ENCODE data around the gene BEAN1. TPM values are rescaled to one million over a fixed set of nuclear protein-coding genes. Genes with fewer than 3 reads are reported as not detected.

The BEAN1 gene
- total and polyA plus RNA-seq, 2 donors (not counting 1 experiment from before 2014, with no cell fraction given) = 0.07 TPM; not detected in 1

DNA sequence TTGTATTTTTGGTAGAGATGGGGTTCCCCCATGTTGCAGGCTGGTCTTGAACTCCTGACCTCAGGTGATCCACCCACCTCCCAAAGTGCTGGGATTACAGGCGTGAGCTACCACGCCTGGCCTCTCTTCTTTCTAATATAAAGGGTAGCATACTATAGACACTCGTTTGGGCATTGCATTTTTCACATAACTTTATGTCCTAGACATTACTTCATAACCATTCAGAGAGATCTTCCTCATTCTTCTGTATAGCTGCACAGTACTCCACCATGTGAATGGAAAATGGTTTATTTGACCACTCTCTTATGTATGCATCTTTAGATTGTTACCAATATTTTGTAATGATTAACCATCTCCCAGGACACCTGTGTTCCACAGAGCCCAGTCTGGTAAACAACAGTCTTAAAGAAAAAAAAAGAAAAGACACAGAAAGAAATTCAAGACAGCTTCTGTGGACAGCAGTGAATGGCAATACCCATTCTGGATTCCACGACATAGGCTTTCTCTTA, 80.7 kb downstream of the BEAN1 start:
- Histone ChIP-seq H3K27ac (ENCODE audit: insufficient read depth, low read length) (no peak overlapping the region), H3K9ac (ENCODE audit: insufficient read depth, low read length) (no peak overlapping the region)
- TF ChIP-seq, protein P1, sequence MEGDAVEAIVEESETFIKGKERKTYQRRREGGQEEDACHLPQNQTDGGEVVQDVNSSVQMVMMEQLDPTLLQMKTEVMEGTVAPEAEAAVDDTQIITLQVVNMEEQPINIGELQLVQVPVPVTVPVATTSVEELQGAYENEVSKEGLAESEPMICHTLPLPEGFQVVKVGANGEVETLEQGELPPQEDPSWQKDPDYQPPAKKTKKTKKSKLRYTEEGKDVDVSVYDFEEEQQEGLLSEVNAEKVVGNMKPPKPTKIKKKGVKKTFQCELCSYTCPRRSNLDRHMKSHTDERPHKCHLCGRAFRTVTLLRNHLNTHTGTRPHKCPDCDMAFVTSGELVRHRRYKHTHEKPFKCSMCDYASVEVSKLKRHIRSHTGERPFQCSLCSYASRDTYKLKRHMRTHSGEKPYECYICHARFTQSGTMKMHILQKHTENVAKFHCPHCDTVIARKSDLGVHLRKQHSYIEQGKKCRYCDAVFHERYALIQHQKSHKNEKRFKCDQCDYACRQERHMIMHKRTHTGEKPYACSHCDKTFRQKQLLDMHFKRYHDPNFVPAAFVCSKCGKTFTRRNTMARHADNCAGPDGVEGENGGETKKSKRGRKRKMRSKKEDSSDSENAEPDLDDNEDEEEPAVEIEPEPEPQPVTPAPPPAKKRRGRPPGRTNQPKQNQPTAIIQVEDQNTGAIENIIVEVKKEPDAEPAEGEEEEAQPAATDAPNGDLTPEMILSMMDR (conservative IDR thresholded peaks at IDR 0.05 in 1 of 2, IDR thresholded peaks at IDR 0.05 in 1 of 2; ENCODE audit: low read depth in 1 of 2, low read length in 2 of 2) = no peak
- no peak for TF ChIP-seq EZH2 (IDR thresholded peaks at IDR 0.05; ENCODE audit: low read length, missing control alignments)

DNA sequence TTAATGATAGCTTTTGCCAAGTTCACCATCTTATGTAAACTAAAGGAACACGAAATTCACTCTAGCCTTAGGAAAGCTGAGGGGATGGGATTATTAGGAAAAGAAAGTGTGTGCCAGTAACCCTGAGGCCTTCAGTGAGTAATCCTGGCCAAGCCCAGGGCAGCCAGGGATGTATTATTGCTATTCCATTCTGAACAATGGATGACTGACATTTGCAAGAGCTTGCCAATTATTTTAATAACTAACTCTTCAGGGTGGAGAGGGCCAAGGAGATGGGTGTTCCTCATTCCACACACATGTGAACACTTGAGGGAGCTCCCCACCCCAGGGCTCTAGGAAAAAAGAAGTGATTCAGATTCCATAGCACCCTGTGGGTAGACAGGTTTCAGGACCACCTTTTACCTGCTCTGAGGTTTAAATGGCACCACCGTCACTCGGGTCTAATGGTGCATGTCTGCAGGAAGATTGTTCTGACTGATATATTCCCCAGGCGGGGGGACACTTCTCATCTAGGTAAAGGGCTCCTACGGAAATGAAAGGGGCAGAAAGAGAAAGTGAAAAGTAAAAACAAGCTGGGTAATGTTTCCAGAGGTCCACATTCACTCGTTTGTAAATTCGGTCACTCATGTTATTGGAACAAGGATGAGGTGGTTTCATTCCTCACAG, 81.3 kb downstream of the BEAN1 start:
- peak; percentile 53 to 66 for DNase-seq (ENCODE audit: low read depth in 2 of 2)
- Histone ChIP-seq H2AFZ (ENCODE audit: low read length) (no peak overlapping the region), H4K20me1 (ENCODE audit: control insufficient read depth, extremely low read depth, insufficient read depth, low read length) (no peaks in the 10 kb centered on the region)

More for the DNA sequence above, 80.7 kb downstream of the BEAN1 start:
- DNase-seq (ENCODE audit: low read depth in 2 of 2) = no peak
- H3K4me1 ChIP-seq (ENCODE audit: control insufficient read depth, extremely low read depth, insufficient read depth, low read length) = peaks cover 24% of the 10 kb centered on the region
- H3K4me3 ChIP-seq (replicated peaks in 1 of 4; ENCODE audit: control extremely low read depth in 1 of 4, insufficient read depth in 1 of 4, low read depth in 3 of 4, low read length in 4 of 4) = no peak overlapping the region
- H4K20me1 ChIP-seq (ENCODE audit: control insufficient read depth, extremely low read depth, insufficient read depth, low read length) = no peaks in the 10 kb centered on the region
- peaks cover 2% of the 10 kb centered on the region for H3K36me3 ChIP-seq (ENCODE audit: control insufficient read depth, insufficient read depth, low read length)
- no peaks in the 10 kb centered on the region for H3K79me2 ChIP-seq (ENCODE audit: control insufficient read depth, insufficient read depth, low read length)
- H2AFZ ChIP-seq (ENCODE audit: low read length) = no peak overlapping the region
- no peaks in the 10 kb centered on the region for H3K27me3 ChIP-seq (ENCODE audit: control insufficient read depth, insufficient read depth, low read length)
- no peak overlapping the region for H3K4me2 ChIP-seq (ENCODE audit: extremely low read depth, insufficient read depth, low read length)
- no peaks in the 10 kb centered on the region for H3K9me3 ChIP-seq (ENCODE audit: control insufficient read depth, insufficient read depth, low read depth, low read length)

DNA sequence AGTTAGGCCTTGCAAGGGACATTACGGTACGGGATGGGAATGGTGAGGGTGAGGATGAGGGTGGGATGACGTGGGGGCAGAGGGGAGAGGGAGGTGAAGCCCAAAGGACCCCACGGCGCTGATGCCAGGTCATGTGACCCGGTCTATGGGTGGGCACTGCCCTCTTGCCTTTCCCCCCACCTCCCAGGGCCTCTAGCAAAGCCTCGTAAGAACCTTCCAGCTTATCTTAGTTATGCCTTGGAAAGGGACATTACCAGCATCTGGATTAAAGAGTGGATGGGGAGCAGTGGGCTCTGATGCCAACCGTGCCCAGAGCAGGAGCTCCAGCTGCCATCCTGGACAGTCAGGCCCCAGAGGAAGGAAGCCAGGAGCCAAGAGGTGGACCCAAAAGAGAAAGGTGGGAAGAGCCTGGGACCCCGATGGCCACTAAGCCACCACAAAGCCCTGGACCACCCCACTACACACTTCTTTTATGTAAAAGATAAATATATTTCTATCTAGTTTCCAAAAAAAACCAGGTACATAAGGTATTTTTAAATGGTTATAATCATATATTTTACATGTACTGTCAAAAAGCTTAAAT, 81.9 kb downstream of the BEAN1 start:
- peaks cover 29% of the 10 kb centered on the region for H3K4me1 ChIP-seq (ENCODE audit: control insufficient read depth, extremely low read depth, insufficient read depth, low read length)
- H3K27ac ChIP-seq (ENCODE audit: insufficient read depth, low read length) = no peak overlapping the region
- H3K79me2 ChIP-seq (ENCODE audit: control insufficient read depth, insufficient read depth, low read length) = no peaks in the 10 kb centered on the region
- H3K36me3 ChIP-seq (ENCODE audit: control insufficient read depth, insufficient read depth, low read length) = peaks cover 2% of the 10 kb centered on the region
- TF ChIP-seq, protein P1 (conservative IDR thresholded peaks at IDR 0.05 in 1 of 2, IDR thresholded peaks at IDR 0.05 in 1 of 2; ENCODE audit: low read depth in 1 of 2, low read length in 2 of 2) = no peak
- H3K9me3 ChIP-seq (ENCODE audit: control insufficient read depth, insufficient read depth, low read depth, low read length) = no peaks in the 10 kb centered on the region
- H3K27me3 ChIP-seq (ENCODE audit: control insufficient read depth, insufficient read depth, low read length) = no peaks in the 10 kb centered on the region
- no peak overlapping the region for H2AFZ ChIP-seq (ENCODE audit: low read length)
- no peak overlapping the region for H3K4me3 ChIP-seq (replicated peaks in 1 of 4; ENCODE audit: control extremely low read depth in 1 of 4, insufficient read depth in 1 of 4, low read depth in 3 of 4, low read length in 4 of 4)
- no peak for DNase-seq (ENCODE audit: low read depth in 2 of 2)
- H4K20me1 ChIP-seq (ENCODE audit: control insufficient read depth, extremely low read depth, insufficient read depth, low read length) = no peaks in the 10 kb centered on the region
- H3K9ac ChIP-seq (ENCODE audit: insufficient read depth, low read length) = no peak overlapping the region
- no peak overlapping the region for H3K4me2 ChIP-seq (ENCODE audit: extremely low read depth, insufficient read depth, low read length)

More for the DNA sequence above, 81.3 kb downstream of the BEAN1 start:
- H3K36me3 ChIP-seq (ENCODE audit: control insufficient read depth, insufficient read depth, low read length) = peaks cover 2% of the 10 kb centered on the region
- H3K9me3 ChIP-seq (ENCODE audit: control insufficient read depth, insufficient read depth, low read depth, low read length) = no peaks in the 10 kb centered on the region
- no peak overlapping the region for H3K4me3 ChIP-seq (replicated peaks in 1 of 4; ENCODE audit: control extremely low read depth in 1 of 4, insufficient read depth in 1 of 4, low read depth in 3 of 4, low read length in 4 of 4)
- H3K27me3 ChIP-seq (ENCODE audit: control insufficient read depth, insufficient read depth, low read length) = no peaks in the 10 kb centered on the region
- no peak overlapping the region for H3K9ac ChIP-seq (ENCODE audit: insufficient read depth, low read length)
- H3K4me1 ChIP-seq (ENCODE audit: control insufficient read depth, extremely low read depth, insufficient read depth, low read length) = peaks cover 28% of the 10 kb centered on the region
- H3K79me2 ChIP-seq (ENCODE audit: control insufficient read depth, insufficient read depth, low read length) = no peaks in the 10 kb centered on the region
- H3K4me2 ChIP-seq (ENCODE audit: extremely low read depth, insufficient read depth, low read length) = no peak overlapping the region
- no peak for TF ChIP-seq EZH2 (IDR thresholded peaks at IDR 0.05; ENCODE audit: low read length, missing control alignments)
- TF ChIP-seq, protein P1 (conservative IDR thresholded peaks at IDR 0.05 in 1 of 2, IDR thresholded peaks at IDR 0.05 in 1 of 2; ENCODE audit: low read depth in 1 of 2, low read length in 2 of 2) = no peak
- no peak overlapping the region for H3K27ac ChIP-seq (ENCODE audit: insufficient read depth, low read length)

Data from fibroblast of lung (primary cell).